CD4-positive, alpha-beta T cell treated with Interleukin-21 for 1 hour (primary cell): ENCODE data around the gene GRM4.

Source experiments
- DNase-seq: peaks from one replicate; pipeline ENCODE4 v3.0.0-alpha.2; 2020

GRM4 gene

DNA sequence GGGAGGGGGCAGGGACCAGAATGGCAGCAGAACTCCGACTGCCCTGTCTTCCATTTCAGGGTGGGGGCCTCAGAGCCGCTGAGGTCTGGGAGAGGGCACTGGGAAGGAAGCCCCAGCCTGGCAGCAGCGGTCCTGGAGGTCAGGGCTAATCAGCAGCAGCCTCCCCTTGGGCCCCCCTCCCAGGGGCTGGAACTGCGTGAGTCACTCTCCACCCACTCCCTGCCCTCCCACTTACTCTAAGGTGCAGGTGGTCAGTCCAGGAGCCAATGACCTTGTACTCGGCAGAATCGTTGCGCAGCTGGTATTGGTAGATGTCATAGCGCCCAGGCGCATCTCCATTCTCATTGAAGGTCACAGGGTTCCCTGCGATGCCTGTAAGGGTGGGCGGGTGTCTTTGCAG lies 105.9 kb downstream of the GRM4 start:
- no peak for DNase-seq

DNA sequence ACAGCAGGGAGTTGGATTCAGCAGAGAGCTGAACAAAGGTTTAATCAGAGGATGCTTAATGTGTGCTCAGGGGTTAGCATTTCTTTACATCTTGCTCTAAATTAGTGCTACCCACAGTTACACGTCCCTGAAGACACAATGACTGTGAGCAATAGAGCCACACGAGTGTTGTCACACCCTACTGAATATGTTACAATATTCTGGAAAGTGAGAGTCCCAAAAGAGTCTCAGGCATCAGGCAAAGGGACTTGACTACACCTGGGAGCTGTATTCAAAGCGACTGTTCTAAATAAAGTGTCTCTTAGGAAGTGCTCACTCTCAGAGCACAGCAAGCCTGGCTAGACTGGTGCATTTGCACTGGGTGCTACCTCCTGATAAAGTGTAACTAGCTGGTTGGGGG lies 108.7 kb downstream of the GRM4 start:
- DNase-seq = no peak

DNA sequence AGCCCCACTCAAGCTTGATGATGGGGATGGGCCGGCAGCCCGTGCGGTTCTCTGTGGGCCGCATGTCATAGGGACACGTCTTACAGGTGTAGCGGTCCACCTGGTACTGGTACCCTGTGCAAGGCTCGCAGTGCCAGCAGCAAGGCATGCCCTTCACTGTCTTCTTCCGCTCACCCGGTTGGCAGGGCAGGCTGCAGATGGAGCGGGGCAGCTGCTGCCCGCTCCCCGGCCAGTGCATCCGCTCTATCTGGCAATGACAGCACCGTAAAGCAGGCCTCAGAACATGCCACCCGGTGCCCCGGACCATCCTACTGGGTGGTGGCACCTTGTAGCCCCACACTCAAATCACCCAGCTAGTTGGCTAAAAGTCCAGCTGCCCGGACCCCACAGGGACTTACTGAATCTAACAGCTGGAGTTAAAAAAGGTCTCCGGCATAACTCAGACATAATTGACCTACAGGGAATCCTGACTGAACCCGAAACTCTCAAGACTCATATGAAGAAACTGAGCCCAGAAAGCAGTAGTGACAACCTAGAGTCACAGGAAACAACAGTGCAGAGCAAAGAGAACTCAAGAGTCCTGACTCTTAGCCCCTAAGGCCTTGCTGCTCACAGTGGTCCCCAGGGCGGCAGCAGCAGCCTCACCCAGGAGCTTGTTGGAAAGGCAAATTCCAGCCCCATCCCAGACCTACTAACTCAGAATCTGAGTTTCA lies 109.4 kb downstream of the GRM4 start:
- DNase-seq = no peak

DNA sequence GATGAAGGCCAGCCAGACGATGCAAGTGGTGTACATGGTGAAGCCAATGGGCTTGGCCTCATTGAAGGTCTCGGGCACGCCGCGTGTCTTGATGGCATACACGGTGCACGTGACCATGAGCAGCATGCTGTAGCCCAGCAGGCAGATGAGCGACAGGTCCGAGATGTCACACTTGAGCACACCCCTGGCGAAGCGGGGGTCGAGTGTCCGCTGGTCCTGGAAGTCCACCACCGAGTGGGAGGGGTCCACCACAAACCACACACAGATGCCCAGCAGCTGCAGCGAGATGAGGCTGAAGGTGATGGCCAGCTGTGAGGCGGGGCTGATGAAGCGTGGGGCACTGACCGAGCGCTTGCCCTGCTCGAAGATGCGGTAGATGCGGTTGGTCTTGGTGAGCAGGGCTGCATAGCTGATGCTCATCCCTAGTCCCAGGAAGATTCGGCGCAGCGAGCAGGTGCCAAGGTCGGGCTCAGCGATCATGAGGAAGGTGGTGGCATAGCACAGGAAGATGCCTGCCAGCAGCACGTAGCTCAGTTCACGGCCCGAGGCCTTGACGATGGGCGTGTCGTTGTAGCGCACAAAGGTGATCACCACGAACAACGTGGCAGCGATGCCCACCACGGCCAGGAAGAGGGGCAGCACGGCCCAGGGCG lies 110.1 kb downstream of the GRM4 start:
- DNase-seq = no peak

DNA sequence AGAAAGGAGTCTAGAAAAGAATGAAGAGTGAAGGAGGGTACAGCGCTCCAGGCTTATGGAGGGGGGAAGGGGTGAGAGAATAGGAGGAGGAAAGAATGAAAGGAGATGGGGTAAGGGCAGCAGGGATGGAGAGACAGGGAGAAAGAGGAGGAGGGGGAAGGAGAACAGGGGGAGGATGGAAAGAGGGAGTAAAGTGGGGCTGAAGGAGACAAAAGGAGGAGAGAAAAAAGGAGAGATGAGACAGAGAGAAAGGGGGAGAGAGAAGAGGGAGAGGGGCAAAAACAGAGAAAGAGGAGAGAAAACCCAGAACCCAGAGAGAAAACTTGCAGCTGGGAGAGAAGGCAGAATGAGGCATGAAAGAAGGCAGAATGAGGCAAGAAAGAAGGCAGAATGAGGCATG lies 110.7 kb downstream of the GRM4 start:
- no peak for DNase-seq

DNA sequence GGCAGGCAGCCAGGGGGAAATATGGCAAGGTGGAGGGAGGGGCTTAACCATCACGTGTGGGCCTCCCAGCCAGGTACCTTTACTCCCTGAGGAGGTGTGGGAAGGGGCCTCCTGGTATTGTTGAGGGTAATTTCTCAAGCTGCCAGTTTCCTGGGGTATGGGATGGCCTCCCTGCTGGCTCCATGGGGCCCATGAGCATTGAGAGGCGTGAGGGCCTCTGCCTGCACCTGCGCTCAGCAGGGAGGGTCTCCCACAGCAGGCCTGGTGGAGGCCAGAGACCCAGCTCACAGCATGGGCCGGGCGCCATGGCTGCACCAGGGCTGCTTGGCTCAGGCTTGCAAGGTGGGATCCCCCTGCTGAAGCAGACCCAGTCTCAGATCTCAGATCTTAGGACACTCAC lies 113.0 kb downstream of the GRM4 start:
- no peak for DNase-seq

DNA sequence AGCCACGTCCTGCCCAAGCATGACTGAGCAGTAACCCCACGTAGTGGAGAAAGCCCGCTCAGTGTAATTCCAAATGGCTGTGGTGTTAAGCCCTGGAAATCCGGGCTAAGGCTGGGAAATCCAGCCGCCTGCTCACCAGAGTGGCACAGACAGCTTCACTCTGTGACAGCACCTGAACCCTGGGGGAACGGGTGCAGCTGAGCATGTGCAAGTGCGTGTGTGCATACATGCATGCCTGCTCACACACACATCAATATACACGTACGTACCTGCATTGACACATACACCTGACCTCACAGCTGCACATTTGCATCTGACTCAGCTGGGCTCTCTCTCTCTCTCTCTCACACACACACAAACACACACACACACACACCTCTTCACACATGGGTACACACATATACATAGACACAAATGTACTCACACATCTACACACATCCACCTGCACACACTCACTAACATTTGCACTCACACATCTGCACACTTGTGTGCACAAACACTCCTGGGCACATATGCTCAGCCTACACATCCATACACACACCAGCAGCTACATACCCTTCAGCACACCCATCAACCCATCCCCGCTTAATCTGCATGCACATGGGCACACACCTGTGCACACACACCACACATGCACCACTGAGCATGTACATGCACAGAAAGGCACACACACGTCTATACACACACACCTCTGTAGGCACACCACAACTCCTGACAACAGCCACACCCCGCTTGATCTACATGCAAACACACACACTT lies 114.1 kb downstream of the GRM4 start:
- DNase-seq = no peak

DNA sequence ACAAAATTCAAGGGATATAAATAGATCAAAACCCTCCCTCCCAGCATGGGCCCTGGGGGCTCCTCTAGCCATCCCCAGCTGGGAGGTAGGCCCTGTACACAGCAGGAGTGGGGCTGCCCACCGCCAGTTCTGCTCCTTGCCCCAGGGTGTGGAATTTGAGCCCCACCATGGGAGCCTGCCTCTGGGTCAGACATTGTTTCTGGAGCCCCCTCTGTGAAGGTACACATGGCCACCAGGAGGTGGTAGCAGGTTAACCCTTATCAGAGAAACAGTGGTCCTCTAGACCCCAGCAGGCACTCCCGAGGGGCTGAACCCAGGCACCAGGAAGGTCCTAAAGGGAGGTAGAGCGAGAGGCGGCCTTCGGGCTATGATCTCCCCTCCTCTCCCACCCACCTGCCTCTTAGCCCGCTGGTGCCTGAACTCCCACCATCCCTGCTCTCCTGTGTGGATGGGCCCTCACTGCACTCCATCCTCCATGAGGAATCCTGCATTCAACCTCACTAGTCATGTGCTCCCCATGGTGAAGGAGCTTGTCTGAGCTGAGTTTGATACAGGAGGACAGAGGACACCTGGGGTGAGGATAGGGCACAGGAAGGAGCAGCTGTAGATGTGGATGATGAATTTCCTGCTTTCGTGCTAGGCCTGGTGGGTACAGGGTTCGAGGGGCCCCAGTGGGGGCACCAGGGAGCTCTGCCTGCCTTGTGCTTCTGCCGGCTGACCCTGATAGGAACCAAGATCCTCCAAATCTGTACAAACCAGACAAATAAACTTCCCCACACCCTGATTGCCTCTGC lies 114.9 kb downstream of the GRM4 start:
- DNase-seq = no peak

DNA sequence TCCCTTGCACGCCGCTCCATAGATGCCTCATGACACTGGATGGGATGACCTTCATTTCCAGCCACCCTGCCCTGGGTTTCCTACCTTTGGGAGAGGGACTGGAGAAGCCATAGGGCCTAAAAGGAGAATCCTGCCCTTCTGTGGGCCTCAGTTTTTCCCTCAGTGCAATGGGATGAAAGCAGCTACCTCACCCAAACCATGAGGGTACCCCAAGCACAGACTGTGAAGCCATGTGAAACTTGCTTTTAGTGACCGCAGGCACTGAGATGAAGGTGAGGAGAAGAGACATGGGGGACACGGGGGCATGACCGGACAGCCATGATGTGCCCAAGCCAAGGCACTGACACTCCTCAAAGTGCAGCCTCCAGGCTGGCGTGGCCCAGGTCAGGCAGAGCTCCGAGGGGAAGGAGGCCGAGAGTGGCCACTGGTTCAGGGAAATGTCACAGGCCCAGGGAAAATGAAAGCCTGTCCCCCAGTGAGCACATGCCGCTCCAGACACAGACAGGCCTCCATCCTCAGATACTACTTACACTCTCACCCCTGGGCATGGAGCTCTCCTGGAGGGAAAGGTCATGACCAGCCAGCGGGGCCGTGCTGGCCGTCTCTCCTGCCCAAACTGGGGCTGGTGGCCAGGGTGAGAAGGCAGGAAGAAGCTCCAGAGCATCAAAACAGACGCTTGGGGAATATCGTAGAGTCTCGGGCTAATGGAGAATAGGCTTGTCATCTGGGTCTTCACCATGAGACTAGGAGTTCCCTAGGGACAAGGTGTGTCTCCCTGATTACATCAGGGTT lies 116.2 kb downstream of the GRM4 start:
- no peak for DNase-seq

DNA sequence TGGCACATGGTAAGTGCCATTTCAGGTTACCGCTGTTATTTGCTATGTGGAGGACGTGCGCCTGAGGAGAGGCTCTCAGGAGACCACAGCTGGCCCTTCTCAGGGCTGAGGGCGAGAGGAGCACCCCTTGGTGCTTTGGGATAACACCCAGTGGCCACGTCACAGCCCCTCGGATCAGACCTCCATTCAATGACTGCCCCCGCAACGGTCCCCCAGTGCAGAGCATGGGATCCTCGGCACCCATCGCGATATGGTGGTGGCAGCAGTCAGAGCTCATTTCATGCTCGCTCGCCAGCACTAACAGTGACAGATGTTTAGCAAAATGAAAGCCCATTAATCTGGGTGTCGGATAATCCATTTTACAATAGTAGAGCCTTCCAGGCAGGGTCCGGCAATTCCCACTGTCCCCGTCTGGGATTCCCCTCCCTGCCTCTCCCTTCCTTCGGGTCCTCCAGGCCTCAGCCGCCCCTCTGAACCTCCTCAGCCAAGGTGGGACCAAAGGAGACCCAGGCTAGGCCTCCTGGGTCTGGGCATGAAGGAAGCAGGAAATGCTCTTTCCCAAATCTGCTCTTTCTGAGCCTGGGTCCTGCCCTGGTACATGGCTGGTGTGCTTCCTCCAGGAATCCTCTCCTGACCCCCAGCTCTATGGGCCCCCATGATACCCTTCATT lies 117.1 kb downstream of the GRM4 start:
- no peak for DNase-seq

DNA sequence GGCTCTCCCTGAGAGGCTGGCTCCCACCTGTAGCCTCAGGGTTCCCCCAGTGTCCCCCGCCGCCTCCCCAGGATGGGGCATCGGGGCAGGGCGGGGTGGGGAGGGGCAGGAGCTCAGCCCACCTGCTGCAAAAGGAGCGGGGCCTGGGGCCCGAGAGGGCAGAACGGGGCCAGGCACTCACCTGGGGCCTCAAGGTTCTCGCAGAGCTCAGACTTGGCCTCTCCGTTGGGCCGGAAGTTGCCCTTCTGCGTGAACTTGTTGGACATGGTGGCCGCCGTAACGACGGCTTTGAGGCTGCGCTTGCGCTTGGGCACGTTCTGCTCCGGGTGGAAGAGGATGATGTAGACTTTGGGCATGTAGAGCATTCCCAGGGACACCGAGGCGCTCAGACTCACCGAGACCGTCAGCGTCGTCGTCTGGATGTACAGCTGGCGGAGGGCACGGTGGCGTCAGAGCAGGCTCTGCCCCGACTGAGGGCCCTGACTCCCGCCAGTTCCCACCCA lies 117.9 kb downstream of the GRM4 start:
- no peak for DNase-seq

DNA sequence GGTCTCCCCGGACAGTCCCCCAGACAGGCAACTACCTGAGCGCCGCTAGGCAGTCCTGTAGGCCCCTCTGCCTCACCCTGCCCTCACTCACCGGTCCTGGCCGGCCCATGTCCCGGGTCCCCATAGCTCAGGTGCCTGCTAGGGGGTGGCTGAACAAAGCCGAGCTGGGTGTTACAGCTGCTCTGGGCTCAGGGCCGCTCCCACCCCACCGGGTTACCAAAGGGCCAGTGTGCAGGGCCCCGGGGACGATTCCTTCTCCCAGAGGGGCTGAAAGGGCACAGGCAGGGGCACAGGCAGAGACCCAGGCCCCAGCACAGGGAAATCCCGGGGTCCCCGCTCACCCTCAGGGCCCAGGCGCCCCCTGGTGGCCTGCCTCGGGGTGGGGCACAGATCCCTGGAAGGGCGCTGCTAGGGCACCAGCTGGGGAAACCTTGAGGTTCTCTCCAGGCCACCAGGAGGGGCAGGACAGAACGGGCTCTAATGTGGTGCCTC lies 118.4 kb downstream of the GRM4 start:
- peak; percentile 60 for DNase-seq

DNA sequence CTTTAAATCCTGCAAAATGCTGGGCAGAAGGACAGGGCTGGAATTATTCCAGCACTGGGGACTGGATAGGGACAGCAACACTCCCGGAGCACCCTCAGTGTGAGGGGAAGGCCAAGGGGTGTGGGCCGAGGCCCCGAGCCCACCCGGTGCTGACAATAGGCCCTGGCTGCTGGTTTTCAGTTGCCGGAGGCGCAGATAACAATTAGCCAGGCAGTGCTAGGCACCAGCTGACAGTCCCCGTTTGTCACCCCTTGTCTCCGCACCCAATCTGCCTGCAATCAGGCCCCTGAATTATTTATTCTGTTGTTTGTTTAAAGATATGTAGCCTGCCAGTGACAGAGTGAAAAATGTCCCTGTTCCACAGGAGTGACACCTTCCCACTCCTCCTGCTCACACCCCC lies 120.0 kb downstream of the GRM4 start:
- no peak for DNase-seq

DNA sequence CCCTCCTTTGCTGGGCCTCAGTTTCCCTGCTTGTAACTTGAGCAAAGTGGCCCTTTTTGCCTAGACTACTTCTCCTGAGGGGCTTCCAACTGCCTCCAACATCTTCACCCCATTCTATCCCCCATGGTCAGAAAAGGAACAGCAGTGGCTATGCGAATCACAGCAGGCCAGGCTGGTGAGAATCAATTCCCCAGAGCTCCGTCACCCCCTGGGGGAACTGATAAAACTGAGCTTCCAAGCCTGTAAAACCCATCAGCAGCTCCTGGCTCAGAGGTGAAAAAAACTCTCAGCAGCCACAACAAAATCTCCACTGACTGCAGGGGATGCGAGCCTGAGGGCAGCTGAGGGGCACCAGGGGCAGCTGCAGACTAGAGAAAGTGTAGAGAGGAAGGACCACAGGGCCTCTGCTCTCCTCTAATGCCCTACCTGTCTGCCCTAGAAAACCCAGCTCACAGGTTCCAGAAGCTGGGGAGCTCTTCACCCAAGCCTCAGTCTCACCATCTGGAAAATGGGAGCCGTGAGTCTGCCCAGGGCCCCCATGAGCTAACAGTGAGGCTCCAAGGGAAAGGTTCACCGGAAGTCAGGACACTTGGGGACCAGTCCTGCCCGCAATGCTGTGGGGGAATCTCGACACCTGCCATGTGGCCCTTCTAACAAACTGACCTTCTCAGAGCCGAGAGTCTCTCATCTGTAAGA lies 120.6 kb downstream of the GRM4 start:
- DNase-seq = no peak

DNA sequence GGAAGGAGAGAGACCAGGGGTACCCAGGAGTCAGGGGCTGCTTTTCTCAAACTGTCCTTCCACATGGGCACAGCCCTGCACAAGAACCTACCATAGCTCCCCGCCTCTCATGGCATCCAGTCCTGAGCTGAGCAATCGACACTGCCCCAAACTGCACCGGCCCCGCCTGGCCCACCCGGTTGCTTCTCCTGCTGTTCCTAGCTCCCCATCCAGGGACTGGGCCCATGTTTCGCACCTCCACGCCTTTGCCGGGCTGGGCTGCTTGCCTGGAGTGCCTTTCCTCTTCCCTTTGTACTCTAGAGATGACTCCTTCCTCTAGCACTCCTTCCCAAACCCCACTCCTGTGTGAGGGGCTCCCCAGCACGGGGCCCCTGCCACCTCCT lies 123.0 kb downstream of the GRM4 start:
- no peak for DNase-seq

DNA sequence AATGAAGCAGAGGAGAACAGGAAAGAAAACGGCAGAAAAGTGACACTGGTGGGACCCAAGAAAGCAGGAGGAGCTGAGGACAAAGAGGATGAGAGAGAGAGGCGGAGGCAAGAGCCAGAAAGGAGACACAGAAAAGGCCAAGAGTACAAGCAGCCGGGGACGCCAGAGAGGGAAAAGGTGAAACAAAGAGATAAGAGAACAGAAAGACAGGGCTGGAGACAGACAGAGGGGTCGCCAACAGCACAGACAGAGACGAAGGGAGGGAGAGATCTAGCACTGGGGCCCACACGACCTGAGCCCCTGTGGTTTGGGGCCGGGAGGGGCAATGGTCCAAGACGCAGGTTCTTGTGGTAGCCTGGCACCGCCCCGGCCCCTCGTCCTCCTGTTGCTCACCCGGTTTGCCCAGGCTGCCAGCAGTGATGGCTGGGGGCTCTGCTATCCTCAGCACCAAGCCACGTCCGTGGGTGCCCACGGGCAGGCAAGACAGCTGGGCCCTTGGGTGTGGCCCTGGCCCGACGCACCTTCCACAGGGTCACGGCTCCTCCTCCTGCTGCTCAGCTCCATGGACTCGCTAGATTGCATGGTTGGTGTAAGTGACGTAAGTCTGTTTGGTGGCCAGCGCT lies 123.5 kb downstream of the GRM4 start:
- no peak for DNase-seq

DNA sequence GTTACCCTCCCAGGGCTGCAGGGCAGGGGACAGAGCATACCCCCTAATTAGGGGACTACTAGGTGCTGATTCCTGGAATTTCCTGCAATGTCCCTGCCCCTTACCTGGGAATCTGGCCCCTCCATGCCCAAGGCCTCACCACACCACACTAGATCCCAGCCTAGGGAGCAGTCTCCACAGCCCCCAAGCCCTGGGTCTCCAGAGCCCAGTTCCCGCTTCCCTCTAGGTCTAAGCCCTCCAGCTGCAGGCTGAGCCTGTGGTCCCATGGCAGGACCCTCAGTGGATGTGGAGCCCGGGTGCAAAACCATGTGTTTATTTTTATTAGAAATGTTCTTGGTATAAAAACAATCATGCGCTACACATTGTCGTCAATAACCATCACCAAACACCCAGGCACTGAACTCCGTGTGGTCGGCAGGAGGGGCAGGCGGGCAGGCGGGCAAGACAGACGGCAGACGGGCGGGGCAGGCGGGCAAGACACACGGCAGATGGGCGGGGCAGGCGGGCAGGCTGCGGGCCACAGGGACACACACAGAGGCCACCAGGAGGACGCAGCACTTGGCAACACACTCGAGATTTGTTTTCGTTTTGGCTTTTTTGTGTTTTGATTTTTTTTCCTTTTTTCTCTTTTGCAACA lies 124.2 kb downstream of the GRM4 start:
- DNase-seq = no peak

DNA sequence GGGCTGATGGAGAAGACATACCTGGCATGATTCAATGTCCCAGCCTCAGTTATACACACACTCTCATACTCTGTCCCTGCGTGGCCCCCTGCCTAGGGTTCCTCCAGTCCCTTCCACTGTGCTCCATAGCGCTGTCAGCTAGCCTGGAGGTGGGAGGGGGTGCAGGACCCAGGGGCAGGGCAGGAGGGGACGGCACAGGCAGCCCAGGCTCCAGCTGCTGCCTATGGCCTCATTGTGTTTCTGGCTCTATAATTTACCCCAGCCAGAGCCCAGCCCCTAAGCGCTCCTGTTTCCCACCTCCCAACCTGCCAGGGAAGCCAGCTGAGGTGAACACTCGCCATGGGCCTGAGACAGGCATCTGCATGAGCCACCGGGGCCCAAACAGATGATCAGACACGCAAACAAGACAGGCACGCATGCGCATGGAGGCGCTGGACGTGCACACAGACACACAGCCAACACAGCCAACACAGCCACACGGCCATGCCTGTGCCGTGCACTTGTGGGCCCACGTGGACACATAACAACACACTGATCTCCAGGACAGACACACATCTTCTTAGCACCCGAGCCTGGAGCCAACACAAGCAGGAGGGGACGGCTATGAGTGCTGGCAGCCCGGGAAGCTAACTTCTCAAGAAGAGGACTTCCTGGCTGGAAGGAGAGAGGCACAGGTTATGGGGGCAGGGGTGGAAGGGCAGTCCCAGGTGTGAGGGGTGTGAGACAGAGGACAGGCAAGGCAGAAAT lies 124.9 kb downstream of the GRM4 start:
- DNase-seq = no peak

DNA sequence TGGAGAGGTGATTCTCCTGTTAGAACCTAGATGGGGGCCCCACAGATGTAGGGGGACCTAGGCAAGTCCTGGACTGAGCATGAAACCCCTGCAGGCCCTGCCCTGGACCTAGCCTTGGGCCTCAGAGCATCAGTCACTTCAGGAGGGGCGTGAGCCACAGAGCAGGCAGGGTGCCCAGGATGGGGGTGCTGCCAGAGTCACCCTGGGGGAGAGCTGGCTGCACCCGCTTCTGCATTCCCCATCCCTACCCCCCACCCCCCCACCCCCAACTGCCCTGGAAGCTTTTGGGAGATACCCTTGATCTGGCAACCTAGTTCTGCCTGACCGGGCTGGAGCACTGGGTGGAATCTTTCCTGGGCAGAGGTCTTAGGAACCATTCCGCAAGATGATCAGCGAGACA lies 125.6 kb downstream of the GRM4 start:
- no peak for DNase-seq
